ENCODE data around the gene NT5C1B.

DNA sequence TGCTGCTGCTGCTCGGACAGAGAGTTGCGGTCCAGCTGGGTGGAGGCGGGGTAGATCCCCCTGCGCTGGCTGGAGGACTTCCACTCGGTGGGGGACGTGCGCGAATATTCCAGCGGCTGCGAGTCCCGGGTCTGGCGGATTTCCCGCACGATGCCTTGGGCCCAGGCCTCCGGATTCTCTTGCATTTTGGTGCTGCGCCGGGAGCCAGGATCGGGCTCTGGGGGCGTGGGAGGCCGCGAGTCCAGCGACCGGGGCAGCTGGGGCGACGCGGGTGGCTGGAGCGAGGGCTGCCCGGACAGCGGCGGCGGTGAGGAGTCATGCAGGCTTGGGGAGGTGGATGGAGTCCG is 4.8 kb downstream of the NT5C1B start:
- TF ChIP-seq, protein P1, sequence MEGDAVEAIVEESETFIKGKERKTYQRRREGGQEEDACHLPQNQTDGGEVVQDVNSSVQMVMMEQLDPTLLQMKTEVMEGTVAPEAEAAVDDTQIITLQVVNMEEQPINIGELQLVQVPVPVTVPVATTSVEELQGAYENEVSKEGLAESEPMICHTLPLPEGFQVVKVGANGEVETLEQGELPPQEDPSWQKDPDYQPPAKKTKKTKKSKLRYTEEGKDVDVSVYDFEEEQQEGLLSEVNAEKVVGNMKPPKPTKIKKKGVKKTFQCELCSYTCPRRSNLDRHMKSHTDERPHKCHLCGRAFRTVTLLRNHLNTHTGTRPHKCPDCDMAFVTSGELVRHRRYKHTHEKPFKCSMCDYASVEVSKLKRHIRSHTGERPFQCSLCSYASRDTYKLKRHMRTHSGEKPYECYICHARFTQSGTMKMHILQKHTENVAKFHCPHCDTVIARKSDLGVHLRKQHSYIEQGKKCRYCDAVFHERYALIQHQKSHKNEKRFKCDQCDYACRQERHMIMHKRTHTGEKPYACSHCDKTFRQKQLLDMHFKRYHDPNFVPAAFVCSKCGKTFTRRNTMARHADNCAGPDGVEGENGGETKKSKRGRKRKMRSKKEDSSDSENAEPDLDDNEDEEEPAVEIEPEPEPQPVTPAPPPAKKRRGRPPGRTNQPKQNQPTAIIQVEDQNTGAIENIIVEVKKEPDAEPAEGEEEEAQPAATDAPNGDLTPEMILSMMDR (IDR thresholded peaks at IDR 0.05; ENCODE audit: low read depth, low read length) = no peak
- TF ChIP-seq EZH2phosphoT487 (IDR thresholded peaks at IDR 0.05; ENCODE audit: low read depth) = no peak
